ENCODE results near the gene VWA5B1. TPM values are rescaled to one million over a fixed set of nuclear protein-coding genes. Genes with fewer than 3 reads are reported as not detected.

VWA5B1 gene
- total and polyA plus RNA-seq, 10 of the 15 experiments (the other 5 are each of a cell fraction or from before 2014, with no cell fraction given) = under 0.01 to 0.05 (median 0.01) TPM; not detected in 7

- TF ChIP-seq E2F8 (IDR thresholded peaks at IDR 0.05; ENCODE audit: low read depth, partially characterized antibody) = no peak
- no peak for TF ChIP-seq ZSCAN29 (IDR thresholded peaks at IDR 0.05)
- no peak for TF ChIP-seq TAF1 (IDR thresholded peaks at IDR 0.05; ENCODE audit: borderline replicate concordance, low read depth, low read length)
- TF ChIP-seq ATF3 (IDR thresholded peaks at IDR 0.05; ENCODE audit: borderline replicate concordance, extremely low read depth, low read depth, low read length) = no peak
- no peak for TF ChIP-seq SKIL (IDR thresholded peaks at IDR 0.05; ENCODE audit: low read depth, poor library complexity, severe bottlenecking)
- TF ChIP-seq BMI1 (IDR thresholded peaks at IDR 0.05; ENCODE audit: borderline replicate concordance) = no peak
- DNase-seq (ENCODE audit: low read depth, low spot score) (no peak), ATAC-seq (no peak), FAIRE-seq (no peak)
- 37% methylated on average over 8 of the region's 8 CpGs for WGBS (ENCODE audit: insufficient coverage, insufficient replicate concordance, low lambda C conversion rate, missing lambda C conversion rate)
- Histone ChIP-seq H3K27ac (ENCODE audit: control insufficient read depth, insufficient read depth) (no peak overlapping the region), H3K36me3 (ENCODE audit: control insufficient read depth in 2 of 2, insufficient read depth in 2 of 2, low read length in 1 of 2) (no peaks in the 10 kb centered on the region), H3K4me1 (ENCODE audit: control insufficient read depth, insufficient read depth, low read length) (peaks cover 6% of the 10 kb centered on the region; the same call in 1 of the 2 replicates), H3K4me3 (no peak overlapping the region), H3K9ac (ENCODE audit: control insufficient read depth, insufficient read depth, low read length) (no peak overlapping the region), H3K4me2 (ENCODE audit: control insufficient read depth, insufficient read depth) (no peak overlapping the region), H4K20me1 (ENCODE audit: control insufficient read depth, insufficient read depth) (no peaks in the 10 kb centered on the region), H3K79me2 (ENCODE audit: control insufficient read depth, insufficient read depth, low read length) (no peaks in the 10 kb centered on the region), H3K27me3 (replicated peaks in 1 of 2; ENCODE audit: control insufficient read depth in 2 of 2, insufficient read depth in 2 of 2, low read length in 1 of 2) (peaks cover 0 to 3% of the 10 kb centered on the region in 2 experiments; a peak in 3 of 4 replicates), H2AFZ (ENCODE audit: control insufficient read depth, low read depth, low read length) (no peak overlapping the region), H3K9me3 (replicated peaks; ENCODE audit: control insufficient read depth, insufficient read depth, low read length) (no peaks in the 10 kb centered on the region)
- CTCF ChIA-PET = interaction anchor here (1.4 to 1.5 kb wide), 2 partner anchors 20 to 140 kb away, joined by 3 read pairs; no protein-coding TSS in a partner anchor
- SMC1A ChIA-PET (ENCODE audit: uncharacterized antibody, unreplicated experiment) = no interaction called here
- RAD21 ChIA-PET (ENCODE audit: unreplicated experiment) = no interaction called here
- intact Hi-C loops (cut with micrococcal nuclease; ENCODE audit: unreplicated experiment) (loop anchor here (10.0 kb wide), 1 partner anchor 143 kb away; no protein-coding TSS in a partner anchor), in situ Hi-C loops (cut with MboI) (no loop called here)
- no TSS peak for BruUV-seq (replicated peaks)
- POLR2A ChIA-PET = no interaction called here
Measured at GRCh38 chr1:20357796-20358195, 67.1 kb downstream of the VWA5B1 start.
